Pulmonary artery endothelial cell (primary cell): Measurements from ENCODE around the gene PAGE4. TPM values are rescaled to one million over a fixed set of nuclear protein-coding genes. Genes with fewer than 3 reads are reported as not detected.

ENCODE experiments used
- DNase-seq: peaks from one replicate; pipeline ENCODE4 v3.0.0-alpha.2; 2011; ENCODE audit warnings: low read depth, low spot score
- total RNA-seq: library from RNA; depleted of rRNA; stranded (reverse); fragments of >200 nt; gene quantifications from 2 replicates; pipeline ENCODE4 v1.2.3, GENCODE V29; 2014

PAGE4 gene
- total RNA-seq, 1 donor from 2014 or later: not detected

- no peak for DNase-seq
These were observed 39.6 kb downstream of the PAGE4 start for GRCh38 chrX:49868739-49869138.

GRCh38 chrX:49876750-49877149, 47.6 kb downstream of the PAGE4 start:
- DNase-seq: no peak

GRCh38 chrX:49877397-49878101, 48.4 kb downstream of the PAGE4 start:
- no peak for DNase-seq

GRCh38 chrX:49878128-49878833, 49.2 kb downstream of the PAGE4 start:
- no peak for DNase-seq

- DNase-seq: peak; percentile 30
These were observed 49.9 kb downstream of the PAGE4 start, which contains the start of gene USP27X for GRCh38 chrX:49878834-49879655. Gene USP27X, plus strand, starts transcription at chrX:49879484. Its CDS starts 824 bp downstream, at chrX:49880308.

- DNase-seq: no peak
These were observed 50.7 kb downstream of the PAGE4 start for GRCh38 chrX:49879656-49880277.

GRCh38 chrX:49880668-49881067, 51.6 kb downstream of the PAGE4 start:
- DNase-seq: no peak

Other genes starting within 250 kb of the PAGE4 start
- gene GAGE12H, start 249.4 kb upstream of the PAGE4 start, total RNA-seq: not detected in 2 replicates
- not detected in 2 replicates for gene GAGE2A, start 239.8 kb upstream of the PAGE4 start, total RNA-seq
- not detected in 2 replicates for gene GAGE1, start 230.3 kb upstream of the PAGE4 start, total RNA-seq
- not detected in 2 replicates for gene PAGE1, start 133.3 kb upstream of the PAGE4 start, total RNA-seq
- gene USP27X, start 50.2 kb downstream of the PAGE4 start, total RNA-seq: 3.5 and 3.6 TPM in 2 replicates
- 7.8 and 12.6 TPM in 2 replicates for gene CLCN5, start 93.3 kb downstream of the PAGE4 start, total RNA-seq